Breast epithelium (tissue), 3 donors: ENCODE results near the gene PPP1R12B.

Experiments
- CTCF ChIP-seq, 3 donors: fragments of 450-650 bp; IDR thresholded peaks; one replicate each; pipeline ENCODE4 v1.5.1; 2016 to 2017; ENCODE audit warnings: antibody characterized with exemption in 3 of 3, mild to moderate bottlenecking in 3 of 3, moderate library complexity in 3 of 3
- POLR2AphosphoS5 ChIP-seq, 3 donors: sonication (generic); formaldehyde crosslinking; IDR thresholded peaks; one replicate each; pipeline ENCODE4 v1.6.1; 2017; ENCODE audit warnings: antibody characterized with exemption in 3 of 3

GRCh38 chr1:202438393-202439174 is 90.1 kb downstream of the PPP1R12B start:
- no peak for TF ChIP-seq CTCF (IDR thresholded peaks at IDR 0.05)
- no peak for TF ChIP-seq POLR2AphosphoS5 (IDR thresholded peaks at IDR 0.05)
